GM18498 (cell line): Measurements from ENCODE around the gene THOC5.
"Not testable (repeated sequence)": the region's sequence is repeated elsewhere in the genome, so short reads cannot be mapped to it uniquely, and the experiment has no call there.

ENCODE experiments used
- ATAC-seq: cut with Tn5 transposase; IDR thresholded peaks from one replicate; pipeline ENCODE4 v1.9.1; 2021; ENCODE audit warnings: mild to moderate bottlenecking, moderate library complexity; ENCODE audit not compliant: unreplicated experiment

THOC5 gene

GRCh38 chr22:29553351-29554224 is at the start of gene THOC5:
TSS of gene THOC5 (minus strand) at chr22:29553757. CDS start at chr22:29549147, 4,610 bp downstream.
- peak; percentile 97 for ATAC-seq

GRCh38 chr22:29598684-29599020 is 45.1 kb upstream of the THOC5 start:
- ATAC-seq = no peak

DNA sequence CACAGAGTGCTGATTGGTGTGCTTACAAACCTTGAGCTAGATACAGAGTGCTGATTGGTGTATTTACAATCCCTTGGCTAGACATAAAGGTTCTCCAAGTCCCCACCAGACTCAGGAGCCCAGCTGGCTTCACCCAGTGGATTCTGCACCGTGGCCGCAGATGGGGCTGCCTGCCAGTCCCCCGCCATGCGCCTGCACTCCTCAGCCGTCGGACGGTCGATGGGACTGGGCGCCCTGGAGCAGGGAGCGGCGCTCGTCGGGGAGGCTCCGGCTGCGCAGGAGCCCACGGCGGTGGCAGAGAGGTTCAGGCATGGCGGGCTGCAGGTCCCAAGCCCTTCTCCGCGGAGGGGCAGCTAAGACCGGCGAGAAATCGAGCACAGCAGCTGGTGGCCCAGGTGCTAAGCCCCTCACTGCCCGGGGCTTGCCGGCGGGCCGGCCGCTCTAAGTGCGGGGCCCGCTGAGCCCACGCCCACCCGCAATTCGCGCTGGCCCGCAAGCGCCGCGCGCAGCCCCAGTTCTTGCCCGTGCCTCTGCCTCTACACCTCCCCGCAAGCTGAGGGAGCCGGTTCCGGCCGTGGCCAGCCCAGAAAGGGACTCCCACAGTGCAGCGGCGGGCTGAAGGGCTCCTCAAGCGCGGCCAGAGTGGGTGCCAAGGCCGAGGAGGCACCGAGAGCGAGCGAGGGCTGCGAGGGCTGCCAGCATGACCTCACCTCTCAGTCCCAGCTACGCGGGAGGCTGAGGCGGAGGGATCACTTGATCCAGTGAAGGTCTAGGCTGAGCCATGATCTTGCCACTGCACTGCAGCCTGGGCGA is 44.5 kb upstream of the THOC5 start:
- ATAC-seq = not testable (repeated sequence)

GRCh38 chr22:29596408-29596807 is 42.9 kb upstream of the THOC5 start:
- ATAC-seq = no peak

DNA sequence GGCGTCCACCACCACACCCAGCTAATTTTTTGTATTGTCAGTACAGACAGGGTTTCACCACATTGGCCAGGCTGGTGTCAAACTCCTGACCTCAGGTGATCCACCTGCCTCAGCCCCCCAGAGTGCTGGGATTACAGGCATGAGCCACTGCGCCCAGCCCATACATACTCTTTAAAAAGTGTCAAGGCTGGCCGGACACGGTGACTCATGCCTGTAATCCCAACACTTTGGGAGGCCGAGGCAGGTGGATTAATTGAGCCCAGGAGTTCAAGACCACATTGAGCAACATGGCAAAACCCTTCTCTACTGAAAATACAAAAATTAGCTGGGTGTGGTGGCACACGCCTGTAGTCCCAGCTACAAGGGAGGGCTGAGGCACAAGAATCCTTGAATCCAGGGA is 40.9 kb upstream of the THOC5 start:
- ATAC-seq = not testable (repeated sequence)

DNA sequence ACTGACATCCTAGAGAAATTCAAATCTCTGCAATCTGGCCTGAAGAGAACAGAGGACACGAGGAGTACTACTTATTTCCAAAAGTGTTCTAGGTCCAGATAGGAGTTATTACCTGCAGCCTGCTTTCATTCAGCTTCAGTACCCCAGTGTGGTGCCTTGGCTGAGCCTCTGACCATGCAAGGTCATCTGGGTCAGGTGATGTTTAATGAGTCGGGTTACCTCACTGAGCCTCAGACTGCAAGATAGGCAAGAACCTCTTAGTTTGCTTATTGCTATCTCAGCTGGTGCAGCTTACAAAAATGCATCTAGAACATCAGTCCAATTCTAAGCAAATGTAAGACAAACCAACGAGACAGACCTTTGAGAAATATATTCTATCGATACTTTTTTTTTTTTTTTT is 40.4 kb upstream of the THOC5 start:
- no peak for ATAC-seq

DNA sequence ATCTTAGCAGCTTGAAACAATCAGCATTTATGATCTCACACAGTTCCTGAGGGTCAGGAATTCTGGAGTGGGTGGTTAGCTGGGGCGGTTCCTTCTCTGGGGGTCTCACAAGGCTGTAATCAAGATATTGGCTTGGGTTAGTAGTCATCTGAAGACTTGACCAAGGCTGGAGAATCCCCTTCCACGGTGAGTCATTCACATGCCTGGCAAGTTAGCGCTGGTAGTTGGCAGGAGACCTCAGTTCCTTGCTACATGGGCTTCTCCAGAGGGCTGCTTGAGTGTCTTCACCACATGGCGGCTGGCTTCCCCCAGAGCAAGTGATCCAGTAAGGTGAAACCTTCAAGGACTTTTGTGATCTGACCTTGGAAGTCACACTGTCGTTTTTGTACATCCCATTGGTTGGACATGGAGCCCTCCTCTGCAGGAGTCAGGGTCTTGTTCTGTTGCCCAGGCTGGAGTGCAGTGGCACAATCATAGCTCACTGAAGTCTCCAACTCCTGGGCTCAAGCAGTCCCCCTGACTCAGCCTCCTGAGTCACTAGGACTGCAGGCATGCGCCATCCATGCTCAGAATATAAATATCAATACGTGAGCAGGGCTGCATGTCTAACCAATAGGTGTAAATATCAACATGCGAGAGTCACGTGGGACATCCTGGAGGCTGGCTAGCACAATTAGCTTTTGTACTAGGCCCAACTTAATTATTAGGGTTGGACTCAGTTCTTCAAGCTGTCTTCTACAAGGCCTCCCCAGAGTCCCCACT is 34.6 kb upstream of the THOC5 start:
- no peak for ATAC-seq

DNA sequence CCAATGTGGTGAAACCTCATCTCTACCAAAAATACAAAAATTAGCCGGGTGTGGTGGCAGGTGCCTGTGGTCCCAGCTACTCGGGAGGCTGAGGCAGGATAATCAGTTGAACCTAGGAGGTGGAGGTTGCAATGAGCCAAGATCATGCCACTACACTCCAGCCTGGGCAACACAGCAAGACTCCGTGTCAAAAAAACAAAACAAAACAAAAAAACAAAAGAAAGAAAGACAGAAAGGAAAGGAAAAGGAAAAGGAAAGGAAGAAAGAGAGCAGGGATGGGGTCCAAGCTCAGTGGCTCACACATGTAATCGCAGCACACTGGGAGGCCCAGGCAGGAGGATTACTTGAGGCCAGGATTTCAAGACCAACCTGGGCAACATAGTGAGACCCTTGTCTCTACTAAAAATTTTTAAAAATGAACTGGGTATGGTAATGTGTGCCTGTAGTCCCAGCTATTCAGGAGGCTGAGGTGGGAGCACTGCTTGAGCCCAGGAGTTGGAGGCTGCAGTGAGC is 32.7 kb upstream of the THOC5 start:
- ATAC-seq = not testable (repeated sequence)

DNA sequence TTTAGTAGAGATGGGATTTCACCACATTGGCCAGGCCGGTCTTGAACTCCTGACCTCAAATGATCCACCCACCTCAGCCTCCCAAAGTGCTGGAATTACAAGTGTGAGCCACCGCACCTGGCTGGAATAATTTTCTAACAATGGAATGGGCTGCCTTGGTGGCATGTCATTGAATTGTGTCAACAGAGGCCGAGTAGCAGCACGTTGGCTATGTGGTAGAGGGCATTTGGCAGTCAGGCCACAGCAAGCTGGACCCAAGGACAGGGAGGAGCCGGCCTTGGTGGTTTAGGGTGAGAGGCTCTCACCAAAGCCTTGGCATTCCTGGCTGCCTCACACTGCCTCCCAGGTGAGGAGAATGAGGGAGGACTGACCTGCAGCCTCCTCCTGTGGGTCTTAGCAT is 31.4 kb upstream of the THOC5 start:
- no peak for ATAC-seq

GRCh38 chr22:29581799-29582198 is 28.2 kb upstream of the THOC5 start:
- ATAC-seq = no peak

GRCh38 chr22:29580200-29580810 is 26.7 kb upstream of the THOC5 start:
- ATAC-seq = no peak

DNA sequence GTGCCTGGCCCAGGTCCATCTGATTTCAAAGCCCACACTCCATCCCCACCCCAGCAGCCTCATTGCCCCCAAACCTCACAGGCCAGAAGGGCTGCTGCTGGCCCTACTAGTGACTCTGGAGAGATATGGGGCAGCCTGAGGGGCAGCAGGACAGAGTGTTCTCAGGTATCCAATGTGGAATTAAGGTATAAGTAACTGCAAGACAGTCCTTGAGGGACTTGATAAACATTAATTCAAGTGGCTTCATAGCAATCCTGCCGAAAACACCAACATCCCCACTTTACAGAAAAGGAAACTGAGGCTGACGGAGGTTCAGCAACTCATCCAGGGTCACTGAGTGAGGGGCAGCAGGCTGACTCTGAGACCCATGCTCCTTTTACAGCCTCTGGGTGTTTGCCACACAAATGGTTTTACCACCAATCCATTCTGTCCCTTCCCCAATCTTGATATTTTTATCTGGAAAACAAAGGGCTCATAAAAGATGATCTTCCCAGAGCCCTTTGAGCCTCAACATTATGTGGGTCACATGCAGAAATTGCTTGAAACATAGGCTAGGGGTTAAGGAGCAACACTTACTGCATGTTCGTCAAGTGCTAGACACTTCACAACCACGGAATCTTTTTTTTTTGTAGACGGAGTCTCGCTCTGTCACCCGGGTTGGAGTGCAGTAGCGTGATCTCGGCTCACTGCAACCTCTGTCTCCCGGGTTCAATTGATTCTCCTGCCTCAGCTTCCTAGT is 25.1 kb upstream of the THOC5 start:
- ATAC-seq = no peak

DNA sequence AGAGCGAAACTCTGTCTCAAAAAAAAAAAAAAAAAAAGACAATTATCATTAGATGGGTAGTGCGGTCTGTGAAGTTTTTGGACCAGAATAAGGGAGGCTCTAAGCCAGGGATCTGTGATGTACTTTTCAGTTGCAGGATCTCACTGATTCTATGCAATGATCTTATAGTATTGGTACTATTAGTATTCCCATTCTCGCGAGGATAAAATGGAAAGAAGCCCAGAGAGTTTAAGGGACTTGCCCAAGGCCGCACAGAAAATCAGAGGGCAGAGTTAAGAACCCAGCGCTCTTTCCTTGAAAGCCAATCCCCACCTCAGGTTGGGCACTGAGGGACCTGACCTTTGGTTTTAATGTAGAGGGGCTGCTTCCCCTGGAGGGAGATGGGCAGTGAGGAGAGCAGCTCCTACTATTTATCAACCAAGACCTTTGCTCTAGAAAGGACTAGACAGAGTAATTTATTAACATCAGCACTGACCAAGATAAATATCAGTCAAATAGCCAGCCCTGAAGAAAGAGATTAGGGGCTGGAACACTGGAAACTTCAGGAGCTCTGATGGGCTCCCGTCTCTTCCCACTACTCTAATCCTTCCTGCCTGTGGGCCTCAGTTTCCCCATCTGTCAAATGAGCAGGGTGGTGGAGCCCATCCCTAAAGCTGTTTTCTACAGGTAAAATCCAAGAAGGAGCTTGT is 21.3 kb upstream of the THOC5 start:
- ATAC-seq = no peak

- ATAC-seq = no peak
These were observed 17.5 kb upstream of the THOC5 start for GRCh38 chr22:29570912-29571549.

GRCh38 chr22:29570456-29570855 is 16.9 kb upstream of the THOC5 start:
- ATAC-seq = no peak

- no peak for ATAC-seq
These were observed 15.6 kb upstream of the THOC5 start for GRCh38 chr22:29569011-29569678.

DNA sequence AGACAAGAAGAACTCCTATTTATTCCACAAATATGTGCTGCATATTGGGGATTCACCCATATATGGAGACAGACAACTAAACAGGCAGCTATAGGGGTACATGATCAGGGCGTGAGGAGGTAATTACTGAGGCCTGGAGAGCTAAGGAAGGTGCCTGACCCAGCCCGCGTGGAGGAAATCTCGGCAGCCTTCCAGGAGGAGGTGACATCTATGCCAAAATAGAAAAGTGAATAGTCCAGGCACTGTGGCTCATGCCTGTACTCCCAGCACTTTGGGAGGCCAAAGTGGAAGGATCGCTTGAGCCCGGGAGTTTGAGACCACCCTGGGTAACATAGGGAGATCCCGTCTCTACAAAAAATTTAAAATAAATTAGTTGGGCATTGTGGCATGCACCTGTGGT is 13.8 kb upstream of the THOC5 start:
- no peak for ATAC-seq

DNA sequence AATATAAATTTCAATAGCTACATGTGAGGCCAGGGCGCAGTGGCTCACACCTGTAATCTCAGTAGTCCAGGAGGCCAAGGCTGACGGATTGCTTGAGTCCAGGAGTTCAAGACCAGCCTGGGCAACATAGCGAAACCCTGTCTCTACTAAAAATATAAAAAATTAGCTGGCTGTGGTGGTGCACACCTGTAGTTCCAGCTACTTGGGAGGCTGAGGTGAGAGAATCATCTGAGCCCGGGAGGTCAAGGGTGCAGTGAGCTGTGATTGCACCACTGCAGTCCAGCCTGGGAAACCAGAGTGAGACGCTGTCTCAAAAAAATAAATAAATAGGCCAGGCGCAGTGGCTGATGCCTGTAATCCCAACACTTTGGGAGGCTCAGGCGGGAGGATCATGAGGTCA is 13.0 kb upstream of the THOC5 start:
- ATAC-seq = not testable (repeated sequence)
